Ascending aorta (tissue), 2 donors: Measurements from ENCODE around the gene GUCA2A. TPM values are rescaled to one million over a fixed set of nuclear protein-coding genes. Genes with fewer than 3 reads are reported as not detected.

Experiments used
- DNase-seq, 2 donors: peaks; one replicate each; pipeline ENCODE4 v3.0.0-alpha.2; 2019; ENCODE audit warnings: low spot score in 2 of 2
- H3K27ac ChIP-seq, 2 donors: fragments of 200-600 bp; sonication (generic); one replicate each; pipeline ENCODE4 v1.5.1; 2016 to 2017; ENCODE audit warnings: mild to moderate bottlenecking in 1 of 2
- H3K27me3 ChIP-seq: fragments of 200-600 bp; sonication (generic); one replicate; pipeline ENCODE4 v1.5.1; 2017
- H3K36me3 ChIP-seq, 2 donors: fragments of 200-600 bp; sonication (generic); one replicate each; pipeline ENCODE4 v1.5.1; 2016
- H3K4me1 ChIP-seq, 2 donors: fragments of 200-600 bp; sonication (generic); one replicate each; pipeline ENCODE4 v1.5.1; 2016 to 2017; ENCODE audit warnings: mild to moderate bottlenecking in 1 of 2
- H3K4me3 ChIP-seq, 2 donors: fragments of 200-600 bp; sonication (generic); one replicate each; pipeline ENCODE4 v1.5.1; 2016 to 2017; ENCODE audit warnings: mild to moderate bottlenecking in 1 of 2
- H3K9me3 ChIP-seq, 2 donors: fragments of 200-600 bp; sonication (generic); one replicate each; pipeline ENCODE4 v1.5.1; 2016
- CTCF ChIP-seq, 3 experiments: fragments of 200-600 bp in 2 of 3; fragments of 450-650 bp in 1 of 3; sonication (generic) in 2 of 3; IDR thresholded peaks; one replicate each; pipeline ENCODE4 v1.5.1; 2016 to 2019; ENCODE audit warnings: antibody characterized with exemption in 3 of 3, mild to moderate bottlenecking in 1 of 3, moderate library complexity in 1 of 3
- intact Hi-C: fragments of 100-400 bp; cut with DNase I; formaldehyde crosslinking; loops from one replicate; pipeline ENCODE4 v1.15.1; 2023
- total RNA-seq: library from RNA; depleted of rRNA; stranded (reverse); fragments of >200 nt; gene quantifications from one replicate; pipeline ENCODE4 v1.1.0, GENCODE V29; 2016

The GUCA2A gene
- total RNA-seq, 1 donor from 2014 or later, result not detected

GRCh38 chr1:42152119-42152518 is 12.4 kb downstream of the GUCA2A start:
- DNase-seq, result no peak
- intact Hi-C loops, result no loop called here

GRCh38 chr1:42150651-42151050 is 13.9 kb downstream of the GUCA2A start:
- TF ChIP-seq CTCF (IDR thresholded peaks at IDR 0.05), result no peak
- no peaks in the 10 kb centered on the region for H3K36me3 ChIP-seq
- no peaks in the 10 kb centered on the region for H3K9me3 ChIP-seq
- H3K4me3 ChIP-seq, result no peak overlapping the region
- no peak overlapping the region for H3K27ac ChIP-seq
- peak in 1 of 2 donors; percentile 21 for DNase-seq
- no peaks in the 10 kb centered on the region for H3K4me1 ChIP-seq
- intact Hi-C loops, result no loop called here
- peaks cover 6% of the 10 kb centered on the region for H3K27me3 ChIP-seq

More at GRCh38 chr1:42152119-42152518, 12.4 kb downstream of the GUCA2A start:
- H3K27me3 ChIP-seq, result no peaks in the 10 kb centered on the region
- no peaks in the 10 kb centered on the region for H3K4me1 ChIP-seq
- H3K36me3 ChIP-seq, result no peaks in the 10 kb centered on the region
- H3K4me3 ChIP-seq, result no peak overlapping the region
- TF ChIP-seq CTCF (IDR thresholded peaks at IDR 0.05), result no peak
- H3K27ac ChIP-seq, result no peak overlapping the region
- no peaks in the 10 kb centered on the region for H3K9me3 ChIP-seq

GRCh38 chr1:42148166-42148565 is 16.4 kb downstream of the GUCA2A start:
- no peak for TF ChIP-seq CTCF (IDR thresholded peaks at IDR 0.05)
- intact Hi-C loops, result no loop called here
- H3K36me3 ChIP-seq, result no peaks in the 10 kb centered on the region
- no peaks in the 10 kb centered on the region for H3K4me1 ChIP-seq
- H3K4me3 ChIP-seq, result no peak overlapping the region
- H3K27ac ChIP-seq, result no peak overlapping the region
- no peaks in the 10 kb centered on the region for H3K9me3 ChIP-seq
- H3K27me3 ChIP-seq, result peaks cover 9% of the 10 kb centered on the region
- DNase-seq, result no peak

- Histone ChIP-seq H3K9me3 (no peaks in the 10 kb centered on the region), H3K4me3 (no peak overlapping the region), H3K27ac (no peak overlapping the region), H3K4me1 (no peaks in the 10 kb centered on the region), H3K36me3 (no peaks in the 10 kb centered on the region), H3K27me3 (peaks cover 9% of the 10 kb centered on the region)
- intact Hi-C loops, result no loop called here
- peak in 1 of 2 donors; percentile 68 for DNase-seq
- TF ChIP-seq CTCF (IDR thresholded peaks at IDR 0.05), result peak; percentile 33 to 74 (median 74)
Observed at GRCh38 chr1:42146626-42147320, 17.8 kb downstream of the GUCA2A start.

- Histone ChIP-seq H3K27me3 (peaks cover 9% of the 10 kb centered on the region), H3K9me3 (no peaks in the 10 kb centered on the region), H3K4me1 (no peaks in the 10 kb centered on the region), H3K4me3 (no peak overlapping the region), H3K36me3 (no peaks in the 10 kb centered on the region), H3K27ac (no peak overlapping the region)
- TF ChIP-seq CTCF (IDR thresholded peaks at IDR 0.05), result no peak
- DNase-seq, result peak in 1 of 2 donors; percentile 52
- intact Hi-C loops, result no loop called here
Observed at GRCh38 chr1:42145764-42146625, 18.6 kb downstream of the GUCA2A start.
